Subcutaneous abdominal adipose tissue (tissue), 5 donors: Measurements from ENCODE around the gene MASP2.
"Not testable (repeated sequence)": the region's sequence is repeated elsewhere in the genome, so short reads cannot be mapped to it uniquely, and the experiment has no call there.

Experiments
- H3K27ac ChIP-seq: one replicate; pipeline ENCODE4 v1.7.0; 2013; ENCODE audit warnings: low read depth, mild to moderate bottlenecking, inconsistent platforms, low read length, moderate library complexity
- H3K27me3 ChIP-seq, 5 donors: one replicate each; pipeline ENCODE4 v1.7.0; 2013; ENCODE audit warnings: low read length in 5 of 5, inconsistent platforms in 1 of 5; ENCODE audit not compliant: control insufficient read depth in 5 of 5, insufficient read depth in 4 of 5
- H3K36me3 ChIP-seq, 5 donors: one replicate each; pipeline ENCODE4 v1.7.0; 2013; ENCODE audit warnings: low read length in 5 of 5; ENCODE audit not compliant: control insufficient read depth in 5 of 5, insufficient read depth in 5 of 5
- H3K4me1 ChIP-seq, 5 donors: one replicate each; pipeline ENCODE4 v1.7.0; 2013; ENCODE audit warnings: low read length in 5 of 5, mild to moderate bottlenecking in 3 of 5, moderate library complexity in 1 of 5; ENCODE audit not compliant: control insufficient read depth in 5 of 5, insufficient read depth in 5 of 5
- H3K4me3 ChIP-seq, 5 donors: one replicate each; pipeline ENCODE4 v1.7.0; 2013; ENCODE audit warnings: low read length in 5 of 5, low read depth in 1 of 5
- H3K9ac ChIP-seq, 5 donors: one replicate each; pipeline ENCODE4 v1.7.0; 2013; ENCODE audit warnings: low read length in 5 of 5, mild to moderate bottlenecking in 4 of 5, moderate library complexity in 3 of 5
- H3K9me3 ChIP-seq, 5 donors: one replicate each; pipeline ENCODE4 v1.7.0; 2013; ENCODE audit warnings: low read length in 5 of 5; ENCODE audit not compliant: control insufficient read depth in 5 of 5
- donor health status: healthy.
- donor health status: healthy.
- donor health status: healthy.
- donor health status: healthy.
- donor health status: healthy.

The MASP2 gene

DNA sequence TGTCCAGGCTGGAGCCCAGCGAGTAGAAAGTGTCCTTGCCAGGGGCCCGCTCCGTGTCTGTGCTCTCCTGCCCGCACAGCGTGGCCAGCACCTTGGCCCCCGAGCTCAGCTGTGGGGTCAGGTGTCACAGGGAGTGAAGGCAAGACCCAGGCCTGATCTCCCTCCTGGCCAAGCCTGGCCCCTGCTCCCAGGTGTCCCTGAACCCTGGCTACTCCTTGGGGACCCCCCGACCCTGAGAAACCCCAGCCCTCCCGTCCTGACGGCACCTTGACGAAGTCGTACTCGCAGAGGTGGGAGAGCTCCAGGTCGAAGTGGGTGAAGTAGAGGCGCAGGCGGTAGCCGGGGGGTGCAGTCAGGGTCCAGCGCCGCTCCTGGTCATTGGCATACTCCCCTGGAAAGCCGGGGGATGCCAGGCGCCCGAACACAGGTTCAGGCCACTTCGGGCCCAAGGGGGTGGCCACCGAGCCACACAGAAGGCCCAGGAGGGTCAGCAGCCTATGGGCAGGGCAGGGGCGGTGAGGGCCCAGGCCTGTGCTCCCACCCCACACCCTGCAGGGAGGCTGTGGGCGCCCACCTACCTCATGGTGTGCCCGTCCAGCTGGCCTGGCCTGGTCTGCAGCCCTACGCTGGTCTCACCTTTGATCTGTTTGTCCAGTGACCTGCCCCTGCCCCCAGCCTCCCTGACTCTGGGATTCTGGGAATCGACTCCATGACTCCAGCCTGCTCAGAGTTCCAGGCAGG lies at the start of gene MASP2:
Gene MASP2 (minus strand): TSS at position 615 of the 741 bp plus-strand sequence. CDS start 32 bp downstream, at position 583.
- H3K9ac ChIP-seq, result no peak within 1 kb of the TSS
- no peak within 1 kb of the TSS for H3K4me3 ChIP-seq

GRCh38 chr1:11083784-11084183 lies 36.7 kb upstream of the MASP2 start:
- not testable (repeated sequence) for H3K9ac ChIP-seq, H3K4me1 ChIP-seq, H3K27ac ChIP-seq, H3K9me3 ChIP-seq, H3K27me3 ChIP-seq, H3K4me3 ChIP-seq
- H3K36me3 ChIP-seq, result peaks cover 29 to 62% (median 57%) of the 10 kb centered on the region in 5 donors

More for the DNA sequence above, at the start of gene MASP2:
- no peaks in the 10 kb centered on the region for H3K9me3 ChIP-seq
- no peak within 1 kb of the TSS for H3K27ac ChIP-seq
- H3K4me1 ChIP-seq, result peaks cover 0 to 4% (median under 1%) of the 10 kb centered on the region in 5 donors
- H3K36me3 ChIP-seq, result no peaks in the 10 kb centered on the region
- H3K27me3 ChIP-seq, result peaks cover 0 to 4% (median 0%) of the 10 kb centered on the region in 5 donors

- Histone ChIP-seq H3K4me1 (no peaks in the 10 kb centered on the region), H3K9me3 (no peaks in the 10 kb centered on the region), H3K4me3 (no peak overlapping the region), H3K36me3 (peaks cover 13 to 68% (median 62%) of the 10 kb centered on the region in 5 donors), H3K9ac (no peak overlapping the region), H3K27me3 (no peaks in the 10 kb centered on the region), H3K27ac (no peak overlapping the region)
These were observed 33.9 kb upstream of the MASP2 start for GRCh38 chr1:11080931-11081330.

DNA sequence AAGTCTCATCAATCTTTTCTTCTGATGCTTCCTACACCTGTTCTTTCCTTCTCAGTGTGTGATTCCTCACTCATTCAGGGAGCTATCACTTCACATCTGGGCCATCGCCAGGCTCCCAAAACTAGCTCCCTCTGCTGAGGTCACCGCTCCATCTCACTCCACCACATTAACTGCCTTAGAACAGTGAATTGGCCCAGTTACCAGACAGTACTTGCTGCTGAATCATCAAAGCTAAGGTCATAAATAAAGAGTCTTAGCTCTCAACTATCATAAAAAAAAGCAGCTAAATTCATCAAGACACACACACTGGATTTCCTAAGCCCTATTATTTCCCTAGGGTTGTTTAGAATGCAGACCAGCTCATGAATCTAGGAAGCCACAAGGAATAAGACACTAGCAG lies 31.6 kb upstream of the MASP2 start:
- peaks cover 16 to 91% (median 80%) of the 10 kb centered on the region in 5 donors for H3K36me3 ChIP-seq
- no peaks in the 10 kb centered on the region for H3K27me3 ChIP-seq
- no peak overlapping the region for H3K27ac ChIP-seq
- no peaks in the 10 kb centered on the region for H3K4me1 ChIP-seq
- H3K9me3 ChIP-seq, result no peaks in the 10 kb centered on the region
- no peak overlapping the region for H3K4me3 ChIP-seq
- no peak overlapping the region for H3K9ac ChIP-seq

GRCh38 chr1:11073398-11073797 lies 26.4 kb upstream of the MASP2 start:
- not testable (repeated sequence) for H3K27me3 ChIP-seq, H3K9me3 ChIP-seq, H3K9ac ChIP-seq, H3K4me1 ChIP-seq, H3K4me3 ChIP-seq, H3K27ac ChIP-seq
- peaks cover 10 to 96% (median 89%) of the 10 kb centered on the region in 5 donors for H3K36me3 ChIP-seq

GRCh38 chr1:11072216-11072917 lies 25.3 kb upstream of the MASP2 start:
- Histone ChIP-seq H3K9ac (no peak overlapping the region), H3K4me1 (no peaks in the 10 kb centered on the region), H3K4me3 (no peak overlapping the region), H3K36me3 (peaks cover 10 to 98% (median 92%) of the 10 kb centered on the region in 5 donors), H3K27me3 (no peaks in the 10 kb centered on the region), H3K9me3 (no peaks in the 10 kb centered on the region), H3K27ac (no peak overlapping the region)

DNA sequence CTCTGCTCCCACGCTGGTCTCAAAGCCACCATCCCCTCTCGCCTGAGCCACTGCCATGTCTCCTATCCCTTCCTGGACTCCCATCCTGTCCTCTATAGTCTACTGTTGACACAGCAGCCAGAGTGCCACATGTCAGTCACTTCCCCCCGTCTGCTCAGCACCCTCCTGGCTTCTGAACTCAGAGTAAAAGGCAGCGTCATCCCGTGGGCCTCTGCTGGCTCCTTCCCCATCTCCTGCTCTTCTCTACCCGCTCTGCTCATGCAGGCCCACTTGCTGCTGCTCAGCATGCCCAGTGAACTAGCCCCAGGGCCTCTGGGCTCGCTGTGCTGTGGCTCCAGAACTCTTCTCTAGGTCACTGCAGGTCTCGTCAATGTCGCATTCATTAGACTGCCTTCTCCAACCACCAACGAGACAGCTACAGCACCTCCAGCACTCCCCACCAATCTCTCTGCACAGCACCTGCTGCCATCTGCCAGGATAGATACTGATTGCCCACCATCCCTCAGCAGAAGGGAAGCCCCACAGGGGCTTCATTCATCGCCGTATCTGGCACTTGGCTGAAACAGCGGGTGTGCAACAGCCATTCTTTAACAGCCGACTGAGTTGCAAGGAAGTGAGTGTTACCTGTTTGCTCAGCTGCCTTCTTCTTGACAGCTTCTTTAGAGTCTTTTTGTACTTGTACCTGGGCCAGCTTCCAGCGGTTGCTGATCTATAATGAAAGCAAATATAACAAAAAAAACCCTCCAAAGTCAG lies 24.6 kb upstream of the MASP2 start:
- Histone ChIP-seq H3K27ac (no peak overlapping the region), H3K27me3 (no peaks in the 10 kb centered on the region), H3K4me3 (no peak overlapping the region), H3K4me1 (no peaks in the 10 kb centered on the region), H3K9ac (no peak overlapping the region), H3K9me3 (no peaks in the 10 kb centered on the region), H3K36me3 (peaks cover 10 to 95% (median 87%) of the 10 kb centered on the region in 5 donors)

DNA sequence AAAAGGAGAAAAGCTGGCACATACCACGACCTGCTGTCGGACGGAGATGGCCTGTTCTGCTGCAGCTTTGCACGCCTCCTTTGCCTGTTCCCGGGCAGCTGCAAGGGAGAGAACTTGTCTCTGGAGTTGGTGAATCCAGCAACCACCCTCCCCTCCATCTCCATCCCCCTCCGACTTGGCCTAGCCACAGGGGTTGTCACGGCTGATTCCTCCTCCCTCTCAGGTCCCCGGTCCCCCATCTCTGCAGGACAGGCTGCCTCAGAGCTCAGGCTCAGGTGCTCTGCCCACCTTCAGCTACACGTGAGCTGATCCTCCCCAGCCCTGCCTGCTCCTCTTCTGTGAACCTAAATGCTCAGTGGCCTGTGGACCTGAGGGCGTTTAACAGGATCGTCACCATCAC lies 23.8 kb upstream of the MASP2 start:
- H3K9me3 ChIP-seq, result no peaks in the 10 kb centered on the region
- no peaks in the 10 kb centered on the region for H3K4me1 ChIP-seq
- H3K36me3 ChIP-seq, result peaks cover 10 to 94% (median 86%) of the 10 kb centered on the region in 5 donors
- H3K27ac ChIP-seq, result no peak overlapping the region
- H3K4me3 ChIP-seq, result no peak overlapping the region
- no peaks in the 10 kb centered on the region for H3K27me3 ChIP-seq
- H3K9ac ChIP-seq, result peak overlapping the region in 1 of 5 donors; percentile 47

- Histone ChIP-seq H3K27ac (no peak overlapping the region), H3K9me3 (peaks cover 0 to 5% (median 0%) of the 10 kb centered on the region in 5 donors), H3K4me3 (no peak overlapping the region), H3K4me1 (no peaks in the 10 kb centered on the region), H3K36me3 (peaks cover 9 to 85% (median 80%) of the 10 kb centered on the region in 5 donors), H3K9ac (no peak overlapping the region), H3K27me3 (no peaks in the 10 kb centered on the region)
These were observed 21.8 kb upstream of the MASP2 start for GRCh38 chr1:11068600-11069473.
